Fibroblast of skin of scalp (primary cell): Measurements from ENCODE around the gene PRRG3.

ENCODE experiments used
- DNase-seq: peaks from one replicate; pipeline ENCODE4 v3.0.0-alpha.2; 2013

Gene PRRG3

DNA sequence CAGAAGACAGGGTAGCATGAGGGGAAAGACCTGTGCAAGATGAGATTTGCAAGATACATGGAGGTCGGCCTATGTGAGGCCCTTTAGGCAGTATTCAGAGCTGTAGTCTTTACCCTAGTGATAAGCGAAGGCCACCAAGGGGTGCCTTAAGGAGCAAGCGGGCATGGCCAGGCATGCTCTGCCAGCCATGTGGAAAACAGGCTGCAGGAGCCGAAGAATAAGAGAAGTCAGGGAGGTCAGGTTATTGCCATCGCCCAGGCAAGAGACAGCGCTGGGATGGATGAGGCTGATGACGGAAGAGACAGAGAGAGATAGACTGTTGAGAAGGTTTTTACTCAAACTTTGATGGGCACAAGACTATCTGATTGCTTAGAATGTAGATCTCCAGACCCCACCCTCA is 13.6 kb downstream of the PRRG3 start:
- DNase-seq = no peak

DNA sequence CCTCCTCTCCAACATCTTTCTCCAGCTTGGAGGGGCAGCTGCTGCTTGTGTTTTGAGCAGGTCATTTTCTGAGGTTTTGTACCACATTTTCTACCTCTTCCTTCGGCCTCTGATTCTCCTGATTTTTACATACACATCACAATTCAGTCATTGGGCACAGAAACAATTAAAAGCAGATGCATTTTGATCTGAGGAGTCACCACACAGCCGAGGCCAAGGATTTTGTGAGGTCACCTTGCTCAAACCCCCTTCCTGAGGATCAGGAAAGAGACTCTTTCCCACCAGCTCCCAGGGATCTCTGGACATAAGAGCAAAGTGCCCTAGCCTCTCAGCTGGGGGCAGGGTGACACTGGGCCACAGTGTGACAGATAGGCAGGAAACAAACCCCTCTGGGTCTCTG is 15.2 kb downstream of the PRRG3 start:
- DNase-seq = no peak

DNA sequence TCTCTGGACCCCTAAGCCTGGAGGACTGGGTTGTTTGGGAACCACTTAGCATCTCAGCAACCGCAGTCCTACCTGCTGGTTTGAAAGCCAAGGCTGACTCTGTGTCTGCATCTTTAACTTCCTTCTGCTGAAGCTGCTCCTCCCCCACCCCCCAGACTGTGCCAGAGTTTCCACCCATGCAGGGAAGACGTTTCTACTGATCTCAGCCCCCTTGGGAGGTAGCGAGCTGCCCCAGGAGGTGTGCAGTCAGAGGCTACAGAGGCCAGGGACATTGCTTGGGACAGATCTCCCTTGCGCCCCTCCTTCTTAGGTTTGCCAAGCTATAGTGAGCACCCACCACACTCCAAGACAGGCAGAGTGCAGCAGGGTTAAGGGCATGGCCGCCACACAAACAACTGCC is 15.9 kb downstream of the PRRG3 start:
- DNase-seq = no peak

DNA sequence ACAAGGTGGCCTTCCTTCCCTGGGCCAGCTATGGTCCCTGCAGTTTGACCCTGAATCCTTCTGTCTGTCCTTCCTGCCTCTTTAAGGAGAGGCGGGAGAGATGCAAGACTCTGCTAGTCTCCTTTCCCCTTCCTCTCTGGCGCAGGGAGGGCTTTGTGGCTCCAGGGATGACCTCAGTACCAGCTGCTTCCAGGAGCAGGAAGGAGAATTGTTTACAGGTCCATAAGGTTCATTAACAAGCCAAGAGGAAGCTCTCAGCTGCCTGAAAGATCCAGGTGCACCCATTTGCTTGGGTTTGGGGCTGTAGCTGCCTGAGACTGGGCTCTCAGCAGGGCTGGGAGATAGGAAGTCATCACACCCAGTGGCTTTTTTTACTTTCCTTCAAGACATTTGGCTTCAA is 16.5 kb downstream of the PRRG3 start:
- no peak for DNase-seq

DNA sequence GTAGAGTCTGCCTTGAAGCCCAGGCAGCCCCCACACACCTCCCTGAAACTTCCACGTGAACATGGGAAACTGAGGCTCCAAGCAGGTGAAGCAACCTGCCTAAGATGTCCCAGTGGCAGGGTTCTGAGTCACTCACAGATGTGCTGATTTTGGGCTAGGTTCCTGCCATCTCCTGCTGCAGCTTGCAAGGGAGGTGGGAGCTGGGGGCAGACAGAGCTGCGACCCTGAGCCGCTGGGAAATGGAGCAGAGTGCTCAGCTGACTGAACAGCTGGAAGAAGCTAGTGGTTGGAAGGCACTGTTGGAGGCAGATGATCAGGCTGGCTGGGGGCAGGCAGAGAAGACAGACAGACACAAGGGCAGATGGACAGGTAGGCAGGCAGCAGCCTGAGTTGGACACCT is 17.0 kb downstream of the PRRG3 start:
- no peak for DNase-seq

DNA sequence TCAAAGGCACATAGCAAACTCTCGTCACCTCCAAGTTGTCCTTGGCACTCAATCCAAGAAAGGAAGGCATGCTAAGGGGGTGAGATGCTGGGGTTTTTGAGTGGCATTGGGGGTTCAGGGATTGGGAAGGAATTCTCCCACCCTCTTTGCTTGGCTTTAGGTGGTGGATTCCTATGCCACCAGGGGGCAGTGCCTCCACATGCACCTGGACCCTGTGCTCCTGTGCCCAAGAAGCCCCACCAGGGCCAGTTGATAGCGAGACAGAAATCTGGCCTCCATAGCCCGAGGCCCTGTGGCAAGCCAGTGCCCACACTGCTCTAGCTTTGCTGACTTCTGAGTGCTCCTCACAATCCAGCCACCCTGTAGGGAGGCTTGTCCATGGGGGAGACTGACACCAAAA is 18.6 kb downstream of the PRRG3 start:
- DNase-seq = no peak

DNA sequence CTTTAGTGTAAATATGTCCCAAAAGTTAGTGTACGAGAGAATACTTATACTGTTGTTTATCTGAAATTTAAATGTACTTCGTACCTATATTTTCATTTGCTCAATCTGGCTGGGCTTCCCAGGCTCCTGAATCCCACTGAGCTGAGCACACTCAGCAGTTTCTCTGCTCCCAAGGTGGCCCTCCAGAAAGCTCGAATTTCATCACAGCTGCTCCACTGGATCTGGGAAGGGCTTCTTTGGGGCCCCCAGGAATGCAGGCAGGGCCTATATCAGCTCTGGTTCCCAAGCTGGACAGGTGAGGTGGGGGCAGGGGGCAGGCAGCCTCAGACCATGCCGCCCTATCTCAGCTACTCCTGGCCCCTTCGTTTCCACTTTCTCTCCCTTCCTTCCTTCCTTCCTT is 19.1 kb downstream of the PRRG3 start:
- DNase-seq = no peak

DNA sequence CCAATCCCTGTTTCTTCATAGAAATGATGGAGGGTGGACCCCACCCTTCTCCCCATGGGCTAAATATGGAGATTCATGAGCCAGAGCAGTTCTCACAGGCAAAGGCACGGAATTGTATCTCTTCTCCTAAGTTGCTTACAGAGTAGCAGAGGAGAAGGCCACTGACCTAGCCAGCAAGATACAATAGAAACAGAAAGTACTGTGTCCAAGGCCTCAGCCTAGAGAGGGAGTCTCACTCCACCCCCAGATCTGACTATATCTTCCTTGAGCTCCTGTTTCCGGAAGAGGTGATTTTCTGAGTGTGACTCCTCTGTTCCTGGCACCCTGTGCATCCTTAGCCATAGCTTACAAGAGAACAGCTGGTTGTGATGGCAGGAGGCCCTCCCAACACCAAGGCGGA is 20.5 kb downstream of the PRRG3 start, which contains the start of gene FATE1:
FATE1 (plus strand) TSS at position 284 of the 400 bp plus-strand sequence; CDS start at position 369, 85 bp downstream.
- DNase-seq = no peak

DNA sequence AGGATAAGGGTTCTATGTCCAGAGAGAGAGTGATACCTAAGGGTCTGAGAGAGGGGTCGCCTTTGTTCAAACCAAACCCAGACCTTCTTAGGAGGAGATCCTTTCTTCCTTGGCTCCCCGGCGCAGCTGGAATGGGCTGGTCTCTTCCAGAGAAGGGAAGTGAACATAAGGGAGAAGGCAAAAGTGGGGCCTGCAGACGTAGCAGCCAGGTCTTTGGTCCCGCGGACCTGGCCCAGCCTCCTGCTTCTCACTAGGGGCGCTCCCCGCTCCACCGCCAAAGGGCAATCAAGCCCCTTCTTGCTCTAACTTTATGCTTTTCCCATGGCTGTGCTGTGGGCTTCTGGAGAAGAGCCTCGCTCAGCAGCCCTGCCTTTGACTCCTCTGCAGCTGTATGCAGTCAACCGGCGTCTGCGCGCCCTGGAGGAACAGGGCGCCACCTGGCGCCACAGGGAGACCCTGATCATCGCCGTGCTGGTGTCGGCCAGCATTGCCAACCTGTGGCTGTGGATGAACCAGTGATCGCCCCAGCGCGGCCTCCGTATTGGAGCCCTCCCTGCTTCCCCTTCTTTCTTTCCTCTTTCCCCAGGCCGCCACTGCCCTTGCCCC is 27.1 kb downstream of the PRRG3 start:
- DNase-seq = peak; percentile 35

DNA sequence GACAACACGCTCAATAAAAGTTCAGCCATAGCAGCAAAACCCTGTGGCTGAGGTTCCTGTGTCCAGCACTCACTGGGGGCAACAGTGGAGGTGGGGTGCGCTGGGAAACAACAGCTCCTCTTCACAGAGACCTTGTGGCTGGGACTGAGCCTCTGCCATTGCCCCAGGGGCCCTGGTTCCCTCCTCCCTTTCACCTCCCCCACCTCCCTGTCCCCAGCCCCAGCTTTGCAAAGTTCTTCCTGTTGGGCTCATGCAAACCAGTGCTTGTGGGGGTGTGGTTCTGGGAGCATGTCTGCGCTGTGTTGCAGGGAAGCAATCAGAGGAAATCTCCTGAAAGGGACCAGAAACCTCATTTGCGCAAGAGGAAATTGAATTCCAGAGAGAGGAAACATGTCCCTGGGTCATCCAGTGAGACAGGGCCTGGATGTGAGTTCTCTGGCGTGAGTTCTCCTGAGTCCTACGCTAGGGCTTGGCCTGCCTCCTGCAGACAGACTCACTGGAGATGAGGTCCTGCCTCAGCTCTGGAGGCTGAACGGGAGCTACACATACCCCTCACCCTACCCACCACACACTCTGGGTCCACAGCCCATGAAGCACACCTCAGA is 28.0 kb downstream of the PRRG3 start:
- DNase-seq = no peak

DNA sequence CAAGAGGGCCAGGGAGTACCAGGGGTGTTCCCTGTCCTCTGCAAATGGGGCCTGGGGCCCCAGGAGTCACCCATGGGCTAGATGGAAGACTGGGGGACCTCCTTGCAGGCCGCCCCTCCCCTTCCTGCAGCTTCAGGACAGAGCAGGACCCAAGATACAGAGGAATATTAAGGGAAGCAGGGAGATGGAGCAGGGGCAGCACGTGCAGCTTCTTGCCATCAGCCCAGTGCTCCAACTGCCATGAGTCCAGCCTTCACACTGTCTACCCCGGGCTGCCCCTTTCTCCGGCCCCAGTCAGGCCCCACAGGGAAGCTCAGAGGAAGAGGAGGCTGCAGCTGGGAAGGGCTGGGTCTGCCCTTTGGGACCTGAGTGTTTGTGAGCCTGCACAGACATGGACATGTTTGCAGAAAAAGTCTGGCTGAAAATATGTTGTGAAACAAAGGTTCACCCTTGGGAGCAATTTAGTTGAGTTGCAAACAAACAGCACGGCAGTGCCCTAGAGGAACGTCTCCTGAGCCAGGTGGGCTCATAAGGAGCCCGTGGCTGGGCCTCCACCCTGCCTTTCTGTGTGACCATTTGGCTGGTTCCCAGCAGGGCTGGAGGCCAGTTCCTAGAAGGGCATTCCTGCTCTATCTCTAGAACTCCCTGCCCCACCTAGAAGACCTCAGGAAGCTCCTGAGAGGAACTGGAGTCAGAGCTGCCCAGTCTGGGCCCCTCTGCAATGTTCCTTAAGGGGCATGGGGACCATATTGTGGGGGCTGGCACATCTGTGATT is 29.5 kb downstream of the PRRG3 start:
- no peak for DNase-seq

DNA sequence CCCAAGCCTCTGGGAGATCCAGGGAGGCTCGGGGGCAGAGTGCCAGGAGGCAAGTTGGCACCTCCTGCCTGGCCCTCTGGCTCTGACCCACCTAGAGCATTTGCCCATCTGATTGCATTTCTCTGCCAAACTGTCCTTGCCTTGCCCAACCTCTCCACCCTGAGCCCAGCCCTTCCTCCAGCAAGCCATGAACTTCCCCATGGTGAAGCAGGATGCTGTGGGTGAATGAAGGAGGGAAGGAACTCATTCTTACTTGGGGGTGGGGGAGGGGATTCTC is 30.0 kb downstream of the PRRG3 start:
- DNase-seq = no peak

DNA sequence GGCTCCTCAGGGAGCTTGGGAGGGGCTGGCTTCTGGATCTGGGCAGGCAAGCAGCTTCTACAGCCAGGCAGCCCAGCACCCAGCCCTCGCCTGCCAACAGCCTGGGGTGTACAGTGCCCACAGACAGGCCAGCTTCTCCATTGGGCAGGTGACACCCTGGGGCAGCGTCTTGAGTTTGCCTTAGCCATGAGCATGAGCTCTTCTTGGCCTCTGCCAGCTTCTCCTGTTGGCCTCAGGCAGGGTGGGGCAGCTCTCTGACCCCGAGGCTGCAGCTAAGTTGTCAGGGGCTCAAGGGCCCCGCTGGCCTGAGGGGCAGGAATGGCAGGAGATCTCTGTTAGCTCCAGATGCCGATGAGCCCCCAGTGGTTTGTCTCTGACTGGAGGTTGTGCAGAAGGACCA is 31.5 kb downstream of the PRRG3 start:
- DNase-seq = no peak

DNA sequence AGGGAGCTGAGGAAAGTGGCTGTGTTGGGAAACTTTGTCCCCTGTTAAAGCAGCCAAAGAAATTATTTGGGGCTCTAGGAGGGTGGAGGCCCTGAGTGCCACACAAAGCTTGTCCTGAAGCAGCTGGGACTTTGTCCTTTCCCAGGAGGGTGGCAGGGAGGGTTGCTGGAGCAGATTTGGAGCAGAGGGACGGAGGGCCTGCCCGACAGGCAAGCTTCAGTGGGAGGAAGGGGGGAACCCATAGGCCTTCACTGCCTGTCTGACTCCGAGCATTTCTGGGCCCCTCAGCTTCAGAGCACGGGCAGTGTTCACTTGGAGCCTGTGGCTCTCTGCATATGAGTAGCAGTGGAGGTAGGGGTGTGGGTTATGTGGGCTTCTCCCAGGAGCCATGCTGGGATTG is 32.1 kb downstream of the PRRG3 start:
- no peak for DNase-seq

DNA sequence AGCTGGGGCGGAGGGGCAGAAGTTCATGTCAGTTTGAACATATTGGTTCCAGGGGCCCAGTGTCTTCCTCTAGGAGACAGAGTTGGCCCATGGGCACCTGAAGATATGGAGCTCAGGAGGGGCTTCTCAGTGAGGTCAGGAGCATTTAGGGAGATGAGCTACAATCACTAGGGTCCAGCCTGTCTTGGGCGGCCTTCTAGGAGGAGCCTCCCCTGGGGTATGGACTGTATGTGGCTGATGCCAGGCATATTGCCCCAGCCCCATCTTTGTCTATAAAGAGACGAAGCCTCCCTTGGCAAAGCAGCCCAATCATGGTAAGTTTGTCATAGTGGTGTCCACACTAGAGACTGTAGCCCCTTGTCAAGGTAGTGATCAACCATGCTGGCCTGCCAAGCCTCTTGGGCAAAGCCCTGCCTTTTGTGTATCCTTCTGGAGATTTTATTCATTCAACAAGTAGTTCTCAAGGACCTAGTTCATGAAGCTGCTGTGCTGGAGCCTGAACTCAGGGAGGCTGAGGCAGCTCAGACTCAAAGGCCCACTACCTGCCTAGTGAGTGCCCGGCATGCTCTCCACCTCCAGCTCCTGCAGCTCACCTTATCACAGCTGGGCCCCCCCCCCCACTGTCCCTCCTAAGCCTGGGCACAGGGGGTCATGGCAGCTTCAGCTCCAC is 33.9 kb downstream of the PRRG3 start:
- DNase-seq = no peak

DNA sequence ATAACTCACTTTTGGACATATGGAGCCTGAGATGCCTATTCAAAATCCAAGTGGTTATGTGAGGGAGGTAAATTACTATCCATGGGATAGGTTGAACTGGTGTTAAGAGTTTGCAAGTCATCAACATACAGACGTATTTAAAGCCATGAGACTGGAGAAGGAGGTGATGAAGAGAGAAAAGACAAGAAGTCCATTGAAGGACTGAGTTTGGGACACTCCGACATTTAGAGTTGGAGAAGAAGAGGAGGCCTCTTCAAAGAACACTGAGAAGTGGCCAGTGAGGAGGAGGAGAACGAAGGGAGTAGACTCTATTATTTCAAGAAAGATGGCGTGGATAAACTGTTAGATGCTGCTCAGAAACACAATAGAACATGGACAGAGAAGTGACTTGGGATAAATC is 39.2 kb downstream of the PRRG3 start, which contains the start of gene CNGA2:
CNGA2 (plus strand) TSS at position 301 of the 400 bp plus-strand sequence. CDS start 3,738 bp downstream, outside the sequence.
- no peak for DNase-seq

DNA sequence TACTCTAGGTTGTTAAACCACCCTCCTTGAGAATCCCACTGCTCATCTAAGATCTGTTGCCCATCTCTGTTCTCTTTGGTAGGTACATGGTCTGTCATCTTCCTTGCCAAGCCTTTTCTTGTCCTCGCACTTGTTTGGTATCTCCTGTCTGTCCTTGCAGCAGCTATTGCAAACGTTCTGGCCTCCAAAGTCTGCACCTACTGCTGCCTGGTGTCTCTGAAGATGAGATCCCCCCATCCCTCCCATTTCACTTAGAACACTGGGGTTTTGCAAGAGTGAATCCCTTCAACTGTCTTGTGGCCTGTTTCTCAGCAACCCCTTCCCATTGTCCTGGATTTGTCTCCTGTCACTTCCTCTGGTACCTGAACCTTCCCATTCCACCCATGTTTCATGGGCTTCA is 40.0 kb downstream of the PRRG3 start:
- DNase-seq = no peak

DNA sequence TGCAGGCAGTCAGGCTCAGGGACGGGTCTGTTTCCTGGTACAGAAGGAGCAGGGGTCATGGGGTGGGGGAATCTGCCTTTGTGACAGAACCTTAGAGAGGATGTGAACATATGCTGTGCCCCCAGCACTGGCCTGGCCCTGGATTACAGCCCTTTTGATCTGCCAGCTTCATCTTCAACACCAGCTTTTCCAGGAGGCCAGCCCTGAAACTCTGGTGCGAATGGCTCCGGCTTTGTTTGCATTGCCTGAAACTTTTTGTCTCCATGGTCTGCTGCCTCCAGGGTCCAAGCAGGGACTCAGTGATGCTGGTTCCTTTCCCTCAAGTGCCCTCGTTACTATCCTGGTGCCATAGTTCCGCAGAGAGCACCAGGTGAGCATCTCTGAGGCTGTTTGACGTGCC is 41.4 kb downstream of the PRRG3 start:
- DNase-seq = no peak

DNA sequence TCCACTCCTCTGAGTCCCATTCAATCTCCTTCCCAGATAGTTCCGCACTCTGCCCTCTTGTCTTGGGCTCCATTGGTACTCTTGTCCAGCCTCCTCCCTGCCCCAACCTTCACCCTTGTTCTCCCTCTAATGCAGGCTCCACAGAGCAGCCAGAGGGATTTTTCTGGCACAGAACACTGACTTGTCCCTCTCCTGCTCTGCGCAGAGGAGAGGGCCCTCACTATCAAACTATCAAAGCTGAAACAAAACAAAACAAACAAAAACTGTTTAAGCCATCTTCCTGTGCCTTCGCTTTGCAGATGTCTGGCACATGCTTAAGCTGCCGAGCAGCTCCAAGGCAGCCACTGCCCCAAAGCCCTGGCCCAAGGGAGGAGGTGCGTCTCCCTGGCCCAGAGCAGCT is 42.2 kb downstream of the PRRG3 start:
- DNase-seq = no peak

DNA sequence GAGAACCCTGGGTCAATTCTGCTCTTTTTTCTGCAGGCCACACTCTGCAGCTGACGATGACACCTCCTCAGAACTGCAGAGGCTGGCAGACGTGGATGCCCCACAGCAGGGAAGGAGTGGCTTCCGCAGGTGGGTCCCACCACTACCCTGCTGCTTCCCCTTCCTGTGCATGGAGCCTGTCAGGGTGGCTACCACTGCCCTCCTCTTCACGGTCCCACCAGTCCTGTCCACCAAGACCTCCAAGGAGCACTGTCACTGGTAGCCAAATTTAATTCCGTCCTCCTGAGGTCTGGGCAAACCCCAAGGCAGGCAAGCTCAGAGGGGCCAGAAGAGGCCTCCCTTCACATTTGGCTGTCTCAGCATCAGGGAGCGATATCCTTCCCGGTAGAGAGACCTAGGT is 43.5 kb downstream of the PRRG3 start:
- DNase-seq = no peak

DNA sequence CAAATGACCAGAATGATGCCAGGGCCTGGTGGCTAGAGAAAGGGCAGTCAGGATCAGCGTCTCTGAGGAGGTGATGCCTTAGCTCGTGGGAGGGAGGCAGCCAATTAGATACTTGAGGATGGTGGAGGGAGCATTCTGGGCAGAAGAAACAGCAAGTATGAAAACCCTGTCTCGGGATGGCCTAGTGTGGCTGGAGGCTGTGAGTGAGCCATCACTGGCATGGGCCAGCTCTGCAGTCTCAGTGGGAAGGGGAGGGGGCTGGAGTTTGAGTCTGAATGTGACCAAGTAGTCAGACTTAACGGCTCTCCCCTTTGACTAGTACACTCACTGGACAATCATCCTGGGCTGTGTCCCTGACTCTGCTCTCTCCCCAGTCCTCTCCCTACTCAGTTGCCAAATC is 46.3 kb downstream of the PRRG3 start:
- no peak for DNase-seq

DNA sequence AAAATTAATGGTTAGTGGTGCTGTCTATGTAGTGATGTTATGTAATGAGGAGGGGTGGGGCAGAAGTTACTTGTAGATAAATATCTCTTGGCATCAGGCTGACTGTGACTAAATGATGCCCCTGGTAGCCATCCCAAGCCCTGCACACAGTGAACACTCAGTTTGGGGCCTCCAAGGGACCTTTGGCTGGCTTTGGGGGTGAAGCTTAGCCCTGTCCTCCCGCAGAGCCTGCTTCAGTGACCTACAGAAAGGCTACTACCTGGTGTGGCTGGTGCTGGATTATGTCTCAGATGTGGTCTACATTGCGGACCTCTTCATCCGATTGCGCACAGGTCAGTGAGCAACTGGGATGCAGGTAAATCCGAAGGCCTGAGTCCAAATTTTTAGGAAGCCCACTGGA is 47.1 kb downstream of the PRRG3 start:
- DNase-seq = no peak

DNA sequence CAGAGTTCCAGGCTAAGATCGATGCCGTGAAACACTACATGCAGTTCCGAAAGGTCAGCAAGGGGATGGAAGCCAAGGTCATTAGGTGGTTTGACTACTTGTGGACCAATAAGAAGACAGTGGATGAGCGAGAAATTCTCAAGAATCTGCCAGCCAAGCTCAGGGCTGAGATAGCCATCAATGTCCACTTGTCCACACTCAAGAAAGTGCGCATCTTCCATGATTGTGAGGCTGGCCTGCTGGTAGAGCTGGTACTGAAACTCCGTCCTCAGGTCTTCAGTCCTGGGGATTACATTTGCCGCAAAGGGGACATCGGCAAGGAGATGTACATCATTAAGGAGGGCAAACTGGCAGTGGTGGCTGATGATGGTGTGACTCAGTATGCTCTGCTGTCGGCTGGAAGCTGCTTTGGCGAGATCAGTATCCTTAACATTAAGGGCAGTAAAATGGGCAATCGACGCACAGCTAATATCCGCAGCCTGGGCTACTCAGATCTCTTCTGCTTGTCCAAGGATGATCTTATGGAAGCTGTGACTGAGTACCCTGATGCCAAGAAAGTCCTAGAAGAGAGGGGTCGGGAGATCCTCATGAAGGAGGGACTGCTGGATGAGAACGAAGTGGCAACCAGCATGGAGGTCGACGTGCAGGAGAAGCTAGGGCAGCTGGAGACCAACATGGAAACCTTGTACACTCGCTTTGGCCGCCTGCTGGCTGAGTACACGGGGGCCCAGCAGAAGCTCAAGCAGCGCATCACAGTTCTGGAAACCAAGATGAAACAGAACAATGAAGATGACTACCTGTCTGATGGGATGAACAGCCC is 48.6 kb downstream of the PRRG3 start:
- no peak for DNase-seq
